Panc1 (cell line): Measurements from ENCODE around the gene PTPRK. TPM values are rescaled to one million over a fixed set of nuclear protein-coding genes. Genes with fewer than 3 reads are reported as not detected.

Experiments used
- ATAC-seq: fragments of 200-7000 bp; cut with Tn5 transposase; 2 replicates; pipeline ENCODE4 v1.9.1; 2020; ENCODE audit warnings: mild to moderate bottlenecking, moderate library complexity
- BruUV-seq: library from RNA; stranded (reverse); fragments of 400-500 nt; replicated peaks from 2 replicates; lab custom pipeline; 2021; lab: Mats Ljungman, UMichigan
- CTCF ChIA-PET: fragments of 300-600 bp; sonication (Branson Sonifier 250); formaldehyde crosslinking; loops from one replicate; lab custom pipeline; 2022; ENCODE audit warnings: antibody characterized with exemption; lab: Charles Lee
- POLR2A ChIA-PET: fragments of 300-600 bp; sonication (Branson Sonifier 250); formaldehyde crosslinking; loops from one replicate; lab custom pipeline; 2022; ENCODE audit warnings: antibody characterized with exemption; lab: Charles Lee
- DNase-seq: peaks from one replicate; pipeline ENCODE4 v3.0.0-alpha.2; 2010; ENCODE audit warnings: low read depth, low spot score
- H3K27ac ChIP-seq: 2 replicates; pipeline ENCODE4 v1.5.1; 2011; ENCODE audit warnings: mild to moderate bottlenecking, low read length, inconsistent platforms
- H3K27me3 ChIP-seq: fragments of 200-500 bp; sonication (Bioruptor generic); 2 replicates; pipeline ENCODE4 v1.6.0; 2014; ENCODE audit warnings: low read length, inconsistent platforms; ENCODE audit not compliant: control insufficient read depth, insufficient read depth
- H3K36me3 ChIP-seq: fragments of 200-500 bp; sonication (Bioruptor generic); 2 replicates; pipeline ENCODE4 v1.5.1; 2014; ENCODE audit warnings: inconsistent platforms, mild to moderate bottlenecking, low read length, moderate library complexity; ENCODE audit not compliant: control insufficient read depth, insufficient read depth
- H3K4me1 ChIP-seq: 2 replicates; pipeline ENCODE4 v1.5.1; 2011; ENCODE audit warnings: inconsistent platforms, mild to moderate bottlenecking, low read length, moderate library complexity; ENCODE audit not compliant: control insufficient read depth, insufficient read depth
- H3K4me3 ChIP-seq, 2 experiments: 2 replicates each; pipeline ENCODE4 v1.5.1; 2011 to 2012; ENCODE audit warnings: low read depth in 2 of 2, low read length in 2 of 2, mild to moderate bottlenecking in 2 of 2, inconsistent platforms in 1 of 2, moderate library complexity in 1 of 2
- H3K9me3 ChIP-seq: fragments of 200-500 bp; sonication (Bioruptor generic); 2 replicates; pipeline ENCODE4 v1.5.1; 2014; ENCODE audit warnings: low read depth, mild to moderate bottlenecking, inconsistent platforms, low read length, moderate library complexity; ENCODE audit not compliant: control insufficient read depth, insufficient read depth
- CTCF ChIP-seq: fragments of 450-650 bp; IDR thresholded peaks from 2 replicates; pipeline ENCODE4 v1.5.1; 2017; ENCODE audit warnings: mild to moderate bottlenecking
- POLR2AphosphoS5 ChIP-seq: IDR thresholded peaks from 2 replicates; pipeline ENCODE4 v1.6.1; 2012; ENCODE audit warnings: mild to moderate bottlenecking, low read depth, low read length, moderate library complexity
- SIN3A ChIP-seq: IDR thresholded peaks from 2 replicates; pipeline ENCODE4 v1.6.1; 2012; ENCODE audit warnings: low read depth, mild to moderate bottlenecking, low read length, moderate library complexity, borderline replicate concordance; ENCODE audit not compliant: insufficient read depth
- TCF7L2 ChIP-seq: IDR thresholded peaks from 2 replicates; pipeline ENCODE4 v1.6.1; 2011; ENCODE audit warnings: mild to moderate bottlenecking, low read depth, low read length, inconsistent platforms
- in situ Hi-C: cut with HindIII; loops from 2 replicates; pipeline ENCODE4 v1.10.0; 2016; ENCODE audit warnings: low sequenced_read_pairs, low pct_unique_long_range_greater_than_20kb
- intact Hi-C: fragments of 100-400 bp; cut with micrococcal nuclease; formaldehyde crosslinking; loops from one replicate; pipeline ENCODE4 v1.10.0; 2022; ENCODE audit not compliant: unreplicated experiment
- total RNA-seq: library from RNA; stranded (reverse); gene quantifications from one replicate; pipeline ENCODE4 v1.2.1, GENCODE V29; 2021; ENCODE audit not compliant: unreplicated experiment
- TF ChIP-seq, protein P1 (sequence below), 2 experiments: IDR thresholded peaks; 2 replicates each; pipeline ENCODE4 v1.6.1; 2011 to 2012; ENCODE audit warnings: low read depth in 2 of 2, control low read depth in 1 of 2, low read length in 1 of 2, mild to moderate bottlenecking in 1 of 2, moderate library complexity in 1 of 2; ENCODE audit not compliant: insufficient read depth in 1 of 2

The PTPRK gene
- total RNA-seq, 1 experiment from 2014 or later = 61.8 TPM

- in situ Hi-C loops = no loop called here
These were observed 124.8 kb downstream of the PTPRK start for GRCh38 chr6:128395596-128395995.

GRCh38 chr6:128395188-128395587, 125.2 kb downstream of the PTPRK start:
- H3K27ac ChIP-seq = no peak overlapping the region
- DNase-seq (no peak), ATAC-seq (no peak)
- no peaks in the 10 kb centered on the region for H3K27me3 ChIP-seq
- intact Hi-C loops = no loop called here
- H3K36me3 ChIP-seq = no peaks in the 10 kb centered on the region
- ChIA-PET POLR2A (no interaction called here), CTCF (no interaction called here)
- TF ChIP-seq POLR2AphosphoS5 (no peak), SIN3A (no peak)
- no TSS peak for BruUV-seq
- no peaks in the 10 kb centered on the region for H3K9me3 ChIP-seq
- in situ Hi-C loops = no loop called here
- no peak overlapping the region for H3K4me3 ChIP-seq
- no peaks in the 10 kb centered on the region for H3K4me1 ChIP-seq

More at GRCh38 chr6:128395596-128395995, 124.8 kb downstream of the PTPRK start:
- Histone ChIP-seq H3K27ac (no peak overlapping the region), H3K36me3 (no peaks in the 10 kb centered on the region), H3K9me3 (no peaks in the 10 kb centered on the region), H3K4me3 (no peak overlapping the region), H3K4me1 (no peaks in the 10 kb centered on the region), H3K27me3 (no peaks in the 10 kb centered on the region)
- ATAC-seq (no peak), DNase-seq (no peak)
- ChIA-PET POLR2A (no interaction called here), CTCF (no interaction called here)
- no TSS peak for BruUV-seq
- TF ChIP-seq TCF7L2 (no peak), CTCF (no peak), POLR2AphosphoS5 (no peak)
- TF ChIP-seq, protein P1, sequence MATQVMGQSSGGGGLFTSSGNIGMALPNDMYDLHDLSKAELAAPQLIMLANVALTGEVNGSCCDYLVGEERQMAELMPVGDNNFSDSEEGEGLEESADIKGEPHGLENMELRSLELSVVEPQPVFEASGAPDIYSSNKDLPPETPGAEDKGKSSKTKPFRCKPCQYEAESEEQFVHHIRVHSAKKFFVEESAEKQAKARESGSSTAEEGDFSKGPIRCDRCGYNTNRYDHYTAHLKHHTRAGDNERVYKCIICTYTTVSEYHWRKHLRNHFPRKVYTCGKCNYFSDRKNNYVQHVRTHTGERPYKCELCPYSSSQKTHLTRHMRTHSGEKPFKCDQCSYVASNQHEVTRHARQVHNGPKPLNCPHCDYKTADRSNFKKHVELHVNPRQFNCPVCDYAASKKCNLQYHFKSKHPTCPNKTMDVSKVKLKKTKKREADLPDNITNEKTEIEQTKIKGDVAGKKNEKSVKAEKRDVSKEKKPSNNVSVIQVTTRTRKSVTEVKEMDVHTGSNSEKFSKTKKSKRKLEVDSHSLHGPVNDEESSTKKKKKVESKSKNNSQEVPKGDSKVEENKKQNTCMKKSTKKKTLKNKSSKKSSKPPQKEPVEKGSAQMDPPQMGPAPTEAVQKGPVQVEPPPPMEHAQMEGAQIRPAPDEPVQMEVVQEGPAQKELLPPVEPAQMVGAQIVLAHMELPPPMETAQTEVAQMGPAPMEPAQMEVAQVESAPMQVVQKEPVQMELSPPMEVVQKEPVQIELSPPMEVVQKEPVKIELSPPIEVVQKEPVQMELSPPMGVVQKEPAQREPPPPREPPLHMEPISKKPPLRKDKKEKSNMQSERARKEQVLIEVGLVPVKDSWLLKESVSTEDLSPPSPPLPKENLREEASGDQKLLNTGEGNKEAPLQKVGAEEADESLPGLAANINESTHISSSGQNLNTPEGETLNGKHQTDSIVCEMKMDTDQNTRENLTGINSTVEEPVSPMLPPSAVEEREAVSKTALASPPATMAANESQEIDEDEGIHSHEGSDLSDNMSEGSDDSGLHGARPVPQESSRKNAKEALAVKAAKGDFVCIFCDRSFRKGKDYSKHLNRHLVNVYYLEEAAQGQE (IDR thresholded peaks at IDR 0.05; ENCODE audit: insufficient read depth in 1 of 2, low read depth in 2 of 2, low read length in 1 of 2) = no peak
- intact Hi-C loops = no loop called here

DNA sequence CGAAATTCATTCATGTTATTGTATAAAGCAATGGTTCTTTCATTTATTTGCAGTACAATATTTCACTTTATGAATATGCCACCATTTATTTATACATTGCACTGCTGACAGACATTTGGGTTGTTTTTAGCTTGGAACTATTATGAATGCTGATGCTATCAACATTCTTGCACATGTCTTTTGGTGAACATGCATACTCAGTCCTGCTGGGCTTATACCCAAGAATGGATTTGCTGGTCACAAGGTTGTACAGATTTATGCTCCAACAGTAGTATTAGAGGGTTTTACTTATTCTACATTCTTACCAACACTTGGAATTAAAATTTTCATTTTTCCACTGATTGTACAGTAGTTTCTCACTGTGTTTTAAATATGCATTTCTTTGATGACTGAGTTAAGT, 126.2 kb downstream of the PTPRK start:
- Histone ChIP-seq H3K9me3 (no peaks in the 10 kb centered on the region), H3K4me1 (no peaks in the 10 kb centered on the region), H3K27me3 (no peaks in the 10 kb centered on the region), H3K4me3 (no peak overlapping the region), H3K36me3 (no peaks in the 10 kb centered on the region), H3K27ac (no peak overlapping the region)
- in situ Hi-C loops (no loop called here), intact Hi-C loops (no loop called here)
- TSS peak; percentile 8 for BruUV-seq
- CTCF ChIA-PET = no interaction called here
- no peak for ATAC-seq
- DNase-seq = no peak
- POLR2A ChIA-PET = no interaction called here
- TF ChIP-seq SIN3A = no peak
- no peak for TF ChIP-seq TCF7L2
- TF ChIP-seq, protein P1 (IDR thresholded peaks at IDR 0.05; ENCODE audit: insufficient read depth in 1 of 2, low read depth in 2 of 2, low read length in 1 of 2) = no peak
- TF ChIP-seq CTCF = no peak
- no peak for TF ChIP-seq POLR2AphosphoS5
